K562 (cell line): Measurements from ENCODE around the gene NUDT22.

ENCODE experiments used
- RFX5 ChIP-seq: IDR thresholded peaks from 2 replicates; pipeline ENCODE4 v1.6.1; 2011; ENCODE audit warnings: low read depth, mild to moderate bottlenecking, improper control_type of control experiment, low read length
- SMC3 ChIP-seq: conservative IDR thresholded peaks from 2 replicates; pipeline ENCODE4 v1.6.1; 2011; ENCODE audit warnings: low read depth, low read length, improper control_type of control experiment; ENCODE audit not compliant: insufficient read depth
- TARDBP ChIP-seq: fragments of 450-650 bp; IDR thresholded peaks from 2 replicates; pipeline ENCODE4 v1.6.1; 2016
- ZNF512 ChIP-seq: IDR thresholded peaks from 2 replicates; pipeline ENCODE4 v1.6.1; 2016; ENCODE audit warnings: missing genetic modification characterization, missing compliant biosample characterization

GRCh38 chr11:64218628-64219353 is 7.3 kb upstream of the NUDT22 start:
- TF ChIP-seq ZNF512 (tag): no peak
- no peak for TF ChIP-seq SMC3
- no peak for TF ChIP-seq TARDBP
- TF ChIP-seq RFX5: no peak
